A549 treated with AZD9567 at 1 μM for 4 hours (cell line): ENCODE measurements around the gene DNAJC1. TPM values are rescaled to one million over a fixed set of nuclear protein-coding genes. Genes with fewer than 3 reads are reported as not detected.

Experiments
- total RNA-seq: library from RNA; stranded (reverse); fragments of 200-300 nt; extraction: Qiagen RNA extraction; gene quantifications from 5 replicates; pipeline ENCODE4 v1.2.3, GENCODE V29; 2022; ENCODE audit not compliant: insufficient read depth

The DNAJC1 gene, protein sequence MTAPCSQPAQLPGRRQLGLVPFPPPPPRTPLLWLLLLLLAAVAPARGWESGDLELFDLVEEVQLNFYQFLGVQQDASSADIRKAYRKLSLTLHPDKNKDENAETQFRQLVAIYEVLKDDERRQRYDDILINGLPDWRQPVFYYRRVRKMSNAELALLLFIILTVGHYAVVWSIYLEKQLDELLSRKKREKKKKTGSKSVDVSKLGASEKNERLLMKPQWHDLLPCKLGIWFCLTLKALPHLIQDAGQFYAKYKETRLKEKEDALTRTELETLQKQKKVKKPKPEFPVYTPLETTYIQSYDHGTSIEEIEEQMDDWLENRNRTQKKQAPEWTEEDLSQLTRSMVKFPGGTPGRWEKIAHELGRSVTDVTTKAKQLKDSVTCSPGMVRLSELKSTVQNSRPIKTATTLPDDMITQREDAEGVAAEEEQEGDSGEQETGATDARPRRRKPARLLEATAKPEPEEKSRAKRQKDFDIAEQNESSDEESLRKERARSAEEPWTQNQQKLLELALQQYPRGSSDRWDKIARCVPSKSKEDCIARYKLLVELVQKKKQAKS
- 24.7 to 31.5 TPM (median 29.0 TPM) in 5 replicates for total RNA-seq

GRCh38 chr10:22003177-22003963 lies at the start of gene DNAJC1:
TSS of gene DNAJC1 (minus strand) at chr10:22003730. CDS start at chr10:22003434, 296 bp downstream.

Other genes starting within 250 kb of the DNAJC1 start
- gene EBLN1, start 214.3 kb upstream of the DNAJC1 start, total RNA-seq = 0.07 to 0.10 TPM (median 0.09 TPM) in 3 of 5 replicates, not detected in the others